Left ventricle myocardium inferior (tissue), 1 donor: ENCODE results near the gene COL4A2. TPM values are rescaled to one million over a fixed set of nuclear protein-coding genes. Genes with fewer than 3 reads are reported as not detected.

ENCODE experiments used
- DNase-seq: peaks from one replicate; pipeline ENCODE4 v3.0.0-alpha.2; 2020
- H3K27ac ChIP-seq: fragments of 200-600 bp; replicated peaks from 2 replicates; pipeline ENCODE4 v1.8.0; 2021
- H3K27me3 ChIP-seq: fragments of 200-600 bp; 2 replicates; pipeline ENCODE4 v1.8.0; 2021; ENCODE audit warnings: low read depth
- H3K36me3 ChIP-seq: fragments of 200-600 bp; 2 replicates; pipeline ENCODE4 v1.8.0; 2021
- H3K4me1 ChIP-seq: fragments of 200-600 bp; 2 replicates; pipeline ENCODE4 v1.8.0; 2021
- H3K4me3 ChIP-seq: fragments of 200-600 bp; 2 replicates; pipeline ENCODE4 v1.8.0; 2021; ENCODE audit warnings: mild to moderate bottlenecking, moderate library complexity
- H3K9me3 ChIP-seq: fragments of 200-600 bp; replicated peaks from 2 replicates; pipeline ENCODE4 v1.8.0; 2021
- CTCF ChIP-seq: fragments of 200-600 bp; IDR thresholded peaks from 2 replicates; pipeline ENCODE4 v1.8.0; 2021; ENCODE audit warnings: antibody characterized with exemption, mild to moderate bottlenecking, borderline replicate concordance
- intact Hi-C: fragments of 100-400 bp; cut with micrococcal nuclease; formaldehyde crosslinking; loops from one replicate; pipeline ENCODE4 v1.11.0; 2022
- total RNA-seq: library from RNA; stranded (reverse); fragmentation: NEBNext Ultra II Directional; extraction: Animal tissue kit (Norgen Biotek cat#: 25700); gene quantifications from one replicate; pipeline ENCODE4 v1.2.1, GENCODE V29; 2021
- donor health status: DM: no; HTN: yes; CAD: no; lungs with severe emphysema.

The COL4A2 gene
- total RNA-seq, 1 donor from 2014 or later, result 117 TPM

DNA sequence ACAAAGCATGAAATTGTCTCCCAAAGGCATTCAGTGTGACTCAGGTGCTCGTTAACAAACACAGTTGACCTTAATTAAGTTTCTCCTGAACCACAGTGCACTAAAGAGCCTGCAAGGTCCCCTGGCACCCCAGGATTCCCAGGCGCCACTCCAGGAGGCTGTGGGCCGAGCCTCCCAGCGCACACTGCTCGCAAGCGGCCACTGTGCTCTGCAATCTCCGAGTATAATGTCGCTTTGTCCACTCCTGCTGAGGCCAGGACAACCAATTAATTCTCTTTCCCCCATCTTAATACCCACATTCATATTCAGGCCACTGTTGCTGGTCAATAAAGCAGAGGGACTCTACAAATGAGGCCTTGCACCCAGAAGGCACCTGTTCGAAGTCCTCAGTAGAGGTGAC, 245.7 kb downstream of the COL4A2 start:
- no peak for TF ChIP-seq CTCF
- Histone ChIP-seq H3K9me3 (no peaks in the 10 kb centered on the region), H3K27me3 (no peaks in the 10 kb centered on the region), H3K4me1 (peaks cover 28% of the 10 kb centered on the region), H3K4me3 (no peak overlapping the region), H3K36me3 (no peaks in the 10 kb centered on the region), H3K27ac (no peak overlapping the region)
- intact Hi-C loops, result no loop called here
- no peak for DNase-seq

DNA sequence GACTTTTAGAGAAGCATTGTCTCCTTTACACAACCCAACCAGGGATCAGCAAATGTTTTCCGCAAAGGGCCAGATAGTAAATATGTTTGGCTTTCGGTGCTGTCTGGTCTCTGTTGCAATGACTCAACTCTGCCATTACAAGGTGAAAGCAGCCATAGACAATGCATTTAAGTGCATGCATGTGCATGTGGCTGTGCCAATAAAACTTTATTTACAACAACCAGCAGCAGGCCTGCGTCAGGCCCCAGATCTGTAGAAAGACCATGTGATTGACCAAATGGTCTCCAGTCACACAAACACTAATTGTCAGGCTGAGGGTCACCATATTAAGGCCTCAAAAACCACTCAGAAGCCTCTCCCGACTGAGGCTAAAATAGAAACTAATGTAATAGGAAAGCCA, 246.3 kb downstream of the COL4A2 start:
- intact Hi-C loops, result no loop called here
- TF ChIP-seq CTCF, result no peak
- H3K4me1 ChIP-seq, result peaks cover 28% of the 10 kb centered on the region

DNA sequence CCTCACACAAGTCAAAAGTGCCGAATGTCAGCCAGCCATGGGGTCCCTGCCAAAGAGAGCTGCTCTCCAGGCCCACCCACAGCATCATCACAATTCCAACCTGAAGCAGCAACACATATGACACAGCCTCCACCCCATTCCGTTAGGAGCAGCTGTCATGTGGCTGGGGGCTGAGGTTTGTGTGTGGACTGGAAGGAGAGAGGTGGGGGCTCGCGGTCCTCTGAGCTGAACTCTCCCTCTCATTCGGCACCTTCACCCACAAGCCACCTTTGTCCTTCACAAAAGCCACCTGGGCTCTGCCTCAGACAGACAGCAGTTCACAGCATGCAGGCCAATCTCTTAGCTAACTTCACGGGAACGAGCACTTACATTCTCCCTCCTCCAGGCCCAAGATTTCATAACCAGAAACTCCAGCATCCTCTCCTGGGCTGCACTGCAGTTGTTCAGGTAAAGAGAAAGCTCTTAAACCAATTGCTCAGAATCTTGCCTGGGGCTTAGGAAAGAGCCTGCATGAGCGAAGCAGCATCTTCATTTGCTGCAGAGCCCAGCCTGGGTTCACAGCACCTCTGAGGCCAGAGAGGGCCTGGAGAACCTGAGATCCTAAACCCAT, 247.2 kb downstream of the COL4A2 start:
- TF ChIP-seq CTCF, result no peak
- H3K27ac ChIP-seq, result no peak overlapping the region
- H3K27me3 ChIP-seq, result no peaks in the 10 kb centered on the region
- H3K4me1 ChIP-seq, result peaks cover 32% of the 10 kb centered on the region
- intact Hi-C loops, result no loop called here
- H3K4me3 ChIP-seq, result no peak overlapping the region
- no peak for DNase-seq
- no peaks in the 10 kb centered on the region for H3K36me3 ChIP-seq
- no peaks in the 10 kb centered on the region for H3K9me3 ChIP-seq

More for the DNA sequence above, 246.3 kb downstream of the COL4A2 start:
- Histone ChIP-seq H3K4me3 (no peak overlapping the region), H3K36me3 (no peaks in the 10 kb centered on the region), H3K9me3 (no peaks in the 10 kb centered on the region), H3K27me3 (no peaks in the 10 kb centered on the region), H3K27ac (no peak overlapping the region)
- DNase-seq, result no peak

- TF ChIP-seq CTCF, result no peak
- intact Hi-C loops, result no loop called here
- no peak for DNase-seq
- no peaks in the 10 kb centered on the region for H3K9me3 ChIP-seq
- H3K4me3 ChIP-seq, result no peak overlapping the region
- no peaks in the 10 kb centered on the region for H3K27me3 ChIP-seq
- peaks cover 39% of the 10 kb centered on the region for H3K4me1 ChIP-seq
- H3K36me3 ChIP-seq, result no peaks in the 10 kb centered on the region
- H3K27ac ChIP-seq, result no peak overlapping the region
Measured at GRCh38 chr13:110554946-110555345, 247.9 kb downstream of the COL4A2 start.

DNA sequence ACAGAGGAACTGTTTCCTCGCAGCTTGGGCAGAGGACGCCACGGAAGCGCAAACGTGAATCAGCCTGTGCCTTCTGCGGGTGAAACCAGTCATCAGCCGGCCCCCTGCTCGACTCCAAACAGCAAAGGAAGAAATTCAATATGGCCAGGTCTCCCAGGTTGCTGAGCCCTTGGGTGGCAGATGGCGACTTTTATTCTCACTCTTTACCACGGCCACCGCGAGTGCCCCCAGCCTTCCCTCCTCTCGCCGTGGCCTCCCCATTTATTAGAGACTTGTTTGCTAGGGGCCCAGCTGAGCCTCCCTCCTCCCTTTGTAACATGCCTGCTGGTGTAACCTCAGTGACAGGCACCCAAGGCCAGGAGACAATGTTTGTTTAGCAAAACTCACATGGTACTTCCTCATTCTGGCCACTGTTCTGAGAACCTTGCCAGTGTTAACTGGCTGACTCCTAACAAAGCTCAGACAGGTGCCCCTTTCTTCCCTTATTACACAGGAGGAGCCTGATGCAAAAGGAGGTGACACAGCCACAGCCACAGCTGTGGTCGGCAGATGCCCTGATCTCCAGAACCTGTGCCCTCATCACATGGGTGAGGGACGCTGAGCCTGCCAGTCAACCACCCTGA, 248.6 kb downstream of the COL4A2 start:
- no peak for TF ChIP-seq CTCF
- Histone ChIP-seq H3K4me3 (no peak overlapping the region), H3K27me3 (no peaks in the 10 kb centered on the region), H3K9me3 (no peaks in the 10 kb centered on the region), H3K27ac (no peak overlapping the region), H3K4me1 (peaks cover 41% of the 10 kb centered on the region), H3K36me3 (no peaks in the 10 kb centered on the region)
- intact Hi-C loops, result no loop called here
- no peak for DNase-seq
